Upper lobe of left lung (tissue), 6 donors: ENCODE data around the gene LHFPL3. TPM values are rescaled to one million over a fixed set of nuclear protein-coding genes. Genes with fewer than 3 reads are reported as not detected.

ENCODE experiments used
- ATAC-seq, 2 donors: fragments of 200-7000 bp; cut with Tn5 transposase; one replicate each; pipeline ENCODE4 v1.9.1; 2022; ENCODE audit warnings: mild to moderate bottlenecking in 2 of 2, moderate library complexity in 2 of 2; ENCODE audit not compliant: low FRiP score in 2 of 2
- DNase-seq, 2 donors: peaks; one replicate each; pipeline ENCODE4 v3.0.0-alpha.2; 2019 to 2020
- H3K27ac ChIP-seq, 4 donors: fragments of 200-600 bp; sonication (generic); one replicate each; pipeline ENCODE4 v1.5.1; 2016 to 2019
- H3K27me3 ChIP-seq, 4 donors: fragments of 200-600 bp; sonication (generic); one replicate each; pipeline ENCODE4 v1.5.1; 2017 to 2019
- H3K36me3 ChIP-seq, 4 donors: fragments of 200-600 bp; sonication (generic); one replicate each; pipeline ENCODE4 v1.5.1; 2016 to 2019
- H3K4me1 ChIP-seq, 4 donors: fragments of 200-600 bp; sonication (generic); one replicate each; pipeline ENCODE4 v1.5.1; 2018 to 2019
- H3K4me3 ChIP-seq, 4 donors: fragments of 200-600 bp; sonication (generic); one replicate each; pipeline ENCODE4 v1.5.1; 2017 to 2019; ENCODE audit warnings: mild to moderate bottlenecking in 2 of 4, moderate library complexity in 1 of 4
- H3K9me3 ChIP-seq, 4 donors: fragments of 200-600 bp; sonication (generic); one replicate each; pipeline ENCODE4 v1.5.1; 2018 to 2019
- EP300 ChIP-seq, 4 donors: sonication (generic); formaldehyde crosslinking; IDR thresholded peaks; one replicate each; pipeline ENCODE4 v1.5.1; 2017; ENCODE audit warnings: antibody characterized with exemption in 4 of 4, control low read depth in 2 of 4
- POLR2A ChIP-seq, 4 donors: fragments of 450-650 bp; IDR thresholded peaks; one replicate each; pipeline ENCODE4 v1.5.1; 2016 to 2017; ENCODE audit warnings: antibody characterized with exemption in 4 of 4, mild to moderate bottlenecking in 2 of 4
- POLR2AphosphoS5 ChIP-seq, 2 donors: sonication (generic); formaldehyde crosslinking; IDR thresholded peaks; one replicate each; pipeline ENCODE4 v1.5.1; 2017; ENCODE audit warnings: antibody characterized with exemption in 2 of 2
- WGBS, 2 donors: methylation state at CpG; one replicate each; pipeline ENCODE4 v1.1.5; 2017 to 2018; 5-methylcytosine and 5-hydroxymethylcytosine counted together
- total RNA-seq, 6 donors: library from RNA; depleted of rRNA in 4 of 6; stranded (reverse); fragments of >200 nt in 4 of 6; gene quantifications; one replicate each; pipeline versions ENCODE4 v1.1.0 to v1.2.1, GENCODE V29; 2016 to 2021
- TF ChIP-seq, protein P1 (sequence below), 6 experiments: fragments of 450-650 bp in 4 of 6; fragments of 200-600 bp in 2 of 6; sonication (generic) in 2 of 6; IDR thresholded peaks; one replicate each; pipeline ENCODE4 v1.5.1; 2016 to 2019; ENCODE audit warnings: antibody characterized with exemption in 6 of 6
- donor health status: DM: no; HTN: no; CAD: no; lungs with moderate emphysema.
- donor health status: DM: no; HTN: yes; CAD: no; lungs with severe emphysema.

LHFPL3 gene
- total RNA-seq, 6 donors from 2014 or later = not detected

DNA sequence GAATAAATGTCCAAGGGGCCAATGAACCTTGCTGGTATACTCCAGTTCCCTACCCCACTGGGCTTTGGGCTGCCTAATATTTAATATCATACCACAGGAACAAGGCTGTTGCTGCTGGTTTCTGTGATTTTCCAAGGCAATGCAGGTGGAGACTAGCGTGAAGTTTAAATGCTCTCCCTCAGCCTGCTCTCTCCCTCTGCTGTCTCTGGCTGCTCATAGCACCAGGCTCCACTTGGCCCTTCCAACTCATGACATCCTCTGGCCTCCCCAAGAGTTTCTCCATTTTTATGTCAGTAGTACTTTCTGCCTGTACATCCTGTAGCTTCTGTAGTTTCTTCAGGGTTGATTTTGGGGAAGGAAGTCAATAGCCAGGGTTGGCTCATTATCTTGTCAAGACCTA, 103.5 kb downstream of the LHFPL3 start:
- 55 to 67% methylated on average over 1 of the region's 1 CpG for WGBS, 2 donors
- Histone ChIP-seq H3K27ac (no peak overlapping the region), H3K9me3 (no peaks in the 10 kb centered on the region), H3K36me3 (no peaks in the 10 kb centered on the region), H3K4me1 (no peaks in the 10 kb centered on the region), H3K4me3 (no peak overlapping the region), H3K27me3 (no peaks in the 10 kb centered on the region)
- ATAC-seq (no peak), DNase-seq (no peak)
- TF ChIP-seq, protein P1, sequence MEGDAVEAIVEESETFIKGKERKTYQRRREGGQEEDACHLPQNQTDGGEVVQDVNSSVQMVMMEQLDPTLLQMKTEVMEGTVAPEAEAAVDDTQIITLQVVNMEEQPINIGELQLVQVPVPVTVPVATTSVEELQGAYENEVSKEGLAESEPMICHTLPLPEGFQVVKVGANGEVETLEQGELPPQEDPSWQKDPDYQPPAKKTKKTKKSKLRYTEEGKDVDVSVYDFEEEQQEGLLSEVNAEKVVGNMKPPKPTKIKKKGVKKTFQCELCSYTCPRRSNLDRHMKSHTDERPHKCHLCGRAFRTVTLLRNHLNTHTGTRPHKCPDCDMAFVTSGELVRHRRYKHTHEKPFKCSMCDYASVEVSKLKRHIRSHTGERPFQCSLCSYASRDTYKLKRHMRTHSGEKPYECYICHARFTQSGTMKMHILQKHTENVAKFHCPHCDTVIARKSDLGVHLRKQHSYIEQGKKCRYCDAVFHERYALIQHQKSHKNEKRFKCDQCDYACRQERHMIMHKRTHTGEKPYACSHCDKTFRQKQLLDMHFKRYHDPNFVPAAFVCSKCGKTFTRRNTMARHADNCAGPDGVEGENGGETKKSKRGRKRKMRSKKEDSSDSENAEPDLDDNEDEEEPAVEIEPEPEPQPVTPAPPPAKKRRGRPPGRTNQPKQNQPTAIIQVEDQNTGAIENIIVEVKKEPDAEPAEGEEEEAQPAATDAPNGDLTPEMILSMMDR (IDR thresholded peaks at IDR 0.05) = no peak
- TF ChIP-seq POLR2A (IDR thresholded peaks at IDR 0.05) (no peak), EP300 (IDR thresholded peaks at IDR 0.05) (no peak), POLR2AphosphoS5 (IDR thresholded peaks at IDR 0.05) (no peak)

DNA sequence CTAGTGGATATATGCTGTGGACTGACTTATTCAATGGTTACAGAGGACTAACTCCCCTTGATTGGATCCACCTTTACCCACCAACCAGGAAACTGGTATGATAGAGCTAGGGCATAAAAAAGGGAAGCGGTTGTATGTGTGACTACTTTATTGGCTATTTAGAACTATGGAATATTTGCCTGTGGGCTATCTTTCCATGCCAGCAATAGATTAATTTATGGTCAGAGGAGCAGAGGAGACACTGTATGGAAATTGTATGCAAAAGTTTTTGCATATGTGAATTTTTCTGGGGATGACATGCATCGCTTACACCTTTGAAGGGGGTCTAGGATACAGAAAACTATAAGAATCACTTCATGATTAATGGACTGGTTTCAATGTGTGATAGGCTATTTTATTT, 105.7 kb downstream of the LHFPL3 start:
- H3K4me1 ChIP-seq = no peaks in the 10 kb centered on the region
- DNase-seq (no peak), ATAC-seq (no peak)
- no peak overlapping the region for H3K27ac ChIP-seq
- TF ChIP-seq, protein P1 (IDR thresholded peaks at IDR 0.05) = no peak
- no peak for TF ChIP-seq EP300 (IDR thresholded peaks at IDR 0.05)
- no peak for TF ChIP-seq POLR2AphosphoS5 (IDR thresholded peaks at IDR 0.05)
- no peak for TF ChIP-seq POLR2A (IDR thresholded peaks at IDR 0.05)
- no peak overlapping the region for H3K4me3 ChIP-seq
- H3K36me3 ChIP-seq = no peaks in the 10 kb centered on the region
- H3K9me3 ChIP-seq = no peaks in the 10 kb centered on the region
- H3K27me3 ChIP-seq = no peaks in the 10 kb centered on the region
- WGBS, 2 donors = 90 to 96% methylated on average over 2 of the region's 2 CpGs

DNA sequence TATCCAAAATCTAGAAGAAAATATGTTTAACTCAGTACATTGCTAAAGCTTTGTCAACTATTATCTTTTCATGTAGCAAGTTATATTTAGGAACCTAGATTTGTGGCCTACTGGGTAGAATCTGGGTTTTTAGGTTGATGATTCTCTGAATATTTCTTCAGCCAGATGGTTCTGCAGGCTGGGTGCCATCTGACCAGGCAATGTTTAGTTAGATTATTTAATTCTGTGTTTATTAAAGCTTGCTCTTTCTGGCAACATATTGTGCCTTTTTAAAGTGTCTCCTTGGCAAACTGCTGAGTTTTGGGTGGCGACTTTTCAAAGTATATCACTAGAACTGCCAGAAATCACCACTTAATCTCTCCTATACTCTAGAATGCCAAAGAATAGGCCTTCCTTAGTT, 114.1 kb downstream of the LHFPL3 start:
- H3K36me3 ChIP-seq = no peaks in the 10 kb centered on the region
- no peak for DNase-seq
- 75 to 76% methylated on average over 1 of the region's 1 CpG for WGBS, 2 donors

DNA sequence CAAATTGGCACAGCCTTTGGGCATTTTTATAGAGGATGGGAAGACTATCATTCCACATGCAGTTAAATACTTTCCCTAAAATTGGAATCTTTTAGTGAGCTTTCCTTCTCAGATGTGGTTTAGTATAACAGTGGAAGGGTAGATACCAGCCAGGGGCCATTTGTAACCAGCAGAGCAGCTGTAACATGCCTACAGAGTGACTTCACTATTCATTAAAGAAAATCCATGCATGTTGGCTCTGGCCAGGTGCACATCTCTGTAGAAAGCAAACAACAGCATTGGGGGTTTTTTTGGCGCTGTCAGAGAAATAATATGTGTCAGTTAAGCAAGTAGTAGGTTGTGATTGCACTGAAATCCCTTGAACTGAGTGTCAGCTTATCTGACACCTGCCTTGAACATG, 115.6 kb downstream of the LHFPL3 start:
- Histone ChIP-seq H3K4me1 (no peaks in the 10 kb centered on the region), H3K27ac (no peak overlapping the region), H3K4me3 (no peak overlapping the region), H3K36me3 (no peaks in the 10 kb centered on the region), H3K9me3 (no peaks in the 10 kb centered on the region), H3K27me3 (no peaks in the 10 kb centered on the region)
- no peak for DNase-seq
- ATAC-seq = no peak
- TF ChIP-seq POLR2A (IDR thresholded peaks at IDR 0.05) (no peak), POLR2AphosphoS5 (IDR thresholded peaks at IDR 0.05) (no peak), EP300 (IDR thresholded peaks at IDR 0.05) (no peak)
- TF ChIP-seq, protein P1 (IDR thresholded peaks at IDR 0.05) = no peak
- WGBS, 2 donors = 67 to 88% methylated on average over 1 of the region's 1 CpG

More for the DNA sequence above, 114.1 kb downstream of the LHFPL3 start:
- H3K9me3 ChIP-seq = no peaks in the 10 kb centered on the region
- H3K4me1 ChIP-seq = no peaks in the 10 kb centered on the region
- H3K27ac ChIP-seq = no peak overlapping the region
- no peak for ATAC-seq
- no peak overlapping the region for H3K4me3 ChIP-seq
- TF ChIP-seq, protein P1 (IDR thresholded peaks at IDR 0.05) = no peak
- TF ChIP-seq EP300 (IDR thresholded peaks at IDR 0.05) (no peak), POLR2AphosphoS5 (IDR thresholded peaks at IDR 0.05) (no peak), POLR2A (IDR thresholded peaks at IDR 0.05) (no peak)
- no peaks in the 10 kb centered on the region for H3K27me3 ChIP-seq

DNA sequence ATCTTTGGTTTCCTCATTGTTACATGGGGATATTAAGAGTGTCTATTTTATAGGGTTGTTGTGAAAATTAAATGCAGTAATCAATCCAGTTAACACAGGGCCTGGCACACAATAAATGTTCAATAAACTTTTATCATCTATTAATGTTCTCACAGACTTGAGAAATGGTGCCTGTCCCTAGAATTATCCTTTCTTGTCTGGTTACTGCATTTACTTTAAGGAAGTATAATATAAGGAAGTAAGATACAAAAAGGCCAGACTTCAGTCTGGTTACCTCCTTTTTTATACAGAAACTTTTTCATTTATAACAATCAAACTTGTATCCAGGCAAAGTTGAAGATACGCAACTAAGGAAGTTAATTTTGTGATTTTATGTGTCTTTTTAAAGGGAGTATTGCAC, 117.0 kb downstream of the LHFPL3 start:
- Histone ChIP-seq H3K27me3 (no peaks in the 10 kb centered on the region), H3K9me3 (no peaks in the 10 kb centered on the region), H3K36me3 (no peaks in the 10 kb centered on the region), H3K4me1 (no peaks in the 10 kb centered on the region), H3K4me3 (no peak overlapping the region), H3K27ac (no peak overlapping the region)
- DNase-seq (no peak), ATAC-seq (no peak)
- no peak for TF ChIP-seq POLR2A (IDR thresholded peaks at IDR 0.05)
- WGBS, 2 donors = 93 to 94% methylated on average over 1 of the region's 1 CpG
